ENCODE measurements around the gene RGS18. TPM values are rescaled to one million over a fixed set of nuclear protein-coding genes. Genes with fewer than 3 reads are reported as not detected.
"Not testable (repeated sequence)": the region's sequence is repeated elsewhere in the genome, so short reads cannot be mapped to it uniquely, and the experiment has no call there.

RGS18 gene
- total RNA-seq, 1 experiment from 2014 or later: 0.13 TPM

- H3K27me3 ChIP-seq (replicated peaks; ENCODE audit: insufficient read depth, low read depth, low read length, poor library complexity): no peaks in the 10 kb centered on the region
- H3K4me1 ChIP-seq (ENCODE audit: insufficient read depth, low read length, poor library complexity, severe bottlenecking): peaks cover 35% of the 10 kb centered on the region
- POLR2A ChIA-PET (ENCODE audit: low non-redundant PET): no interaction called here
- no peak overlapping the region for H3K4me3 ChIP-seq (ENCODE audit: low read depth, low read length, poor library complexity, severe bottlenecking)
- TSS peak; percentile 90 for BruUV-seq (replicated peaks)
- CTCF ChIA-PET: no interaction called here
- H3K36me3 ChIP-seq (ENCODE audit: insufficient read depth, low read length, poor library complexity, severe bottlenecking): no peaks in the 10 kb centered on the region
- DNase-seq (ENCODE audit: low spot score): peak; percentile 78
- intact Hi-C loops (cut with micrococcal nuclease; ENCODE audit: unreplicated experiment): loop anchor here (1.0 to 5.0 kb wide), 4 partner anchors 87 to 222 kb away; no protein-coding TSS in a partner anchor
- TF ChIP-seq EZH2 (IDR thresholded peaks at IDR 0.05; ENCODE audit: borderline replicate concordance, low read depth, low read length, poor library complexity, severe bottlenecking) (no peak), CTCF (conservative IDR thresholded peaks at IDR 0.05; ENCODE audit: low read depth, low read length) (no peak)
- H3K27ac ChIP-seq (ENCODE audit: low read depth, low read length, poor library complexity, severe bottlenecking): peak overlapping the region; percentile 85
- peaks cover 20% of the 10 kb centered on the region for H3K9me3 ChIP-seq (ENCODE audit: low read depth, low read length, poor library complexity, severe bottlenecking)
Measured at GRCh38 chr1:192224846-192225245, 66.6 kb downstream of the RGS18 start.

- Histone ChIP-seq H3K4me3 (ENCODE audit: low read depth, low read length, poor library complexity, severe bottlenecking) (no peak overlapping the region), H3K27ac (ENCODE audit: low read depth, low read length, poor library complexity, severe bottlenecking) (peak overlapping the region; percentile 85), H3K36me3 (ENCODE audit: insufficient read depth, low read length, poor library complexity, severe bottlenecking) (no peaks in the 10 kb centered on the region), H3K27me3 (replicated peaks; ENCODE audit: insufficient read depth, low read depth, low read length, poor library complexity) (no peaks in the 10 kb centered on the region), H3K4me1 (ENCODE audit: insufficient read depth, low read length, poor library complexity, severe bottlenecking) (peaks cover 35% of the 10 kb centered on the region), H3K9me3 (ENCODE audit: low read depth, low read length, poor library complexity, severe bottlenecking) (peaks cover 20% of the 10 kb centered on the region)
- TF ChIP-seq EZH2 (IDR thresholded peaks at IDR 0.05; ENCODE audit: borderline replicate concordance, low read depth, low read length, poor library complexity, severe bottlenecking) (no peak), CTCF (conservative IDR thresholded peaks at IDR 0.05; ENCODE audit: low read depth, low read length) (no peak)
- CTCF ChIA-PET: interaction anchor here (0.5 kb wide), 1 partner anchor 1067 kb away, joined by 3 read pairs; no protein-coding TSS in a partner anchor
- no TSS peak for BruUV-seq (replicated peaks)
- intact Hi-C loops (cut with micrococcal nuclease; ENCODE audit: unreplicated experiment): loop anchor here (1.0 to 5.0 kb wide), 4 partner anchors 87 to 222 kb away; no protein-coding TSS in a partner anchor
- POLR2A ChIA-PET (ENCODE audit: low non-redundant PET): no interaction called here
- DNase-seq (ENCODE audit: low spot score): peak; percentile 80
Measured at GRCh38 chr1:192225266-192225665, 67.0 kb downstream of the RGS18 start.

- Histone ChIP-seq H3K4me3 (ENCODE audit: low read depth, low read length, poor library complexity, severe bottlenecking) (no peak overlapping the region), H3K9me3 (ENCODE audit: low read depth, low read length, poor library complexity, severe bottlenecking) (peaks cover 19% of the 10 kb centered on the region), H3K27ac (ENCODE audit: low read depth, low read length, poor library complexity, severe bottlenecking) (peak overlapping the region; percentile 85), H3K4me1 (ENCODE audit: insufficient read depth, low read length, poor library complexity, severe bottlenecking) (peaks cover 35% of the 10 kb centered on the region), H3K36me3 (ENCODE audit: insufficient read depth, low read length, poor library complexity, severe bottlenecking) (no peaks in the 10 kb centered on the region), H3K27me3 (replicated peaks; ENCODE audit: insufficient read depth, low read depth, low read length, poor library complexity) (no peaks in the 10 kb centered on the region)
- BruUV-seq (replicated peaks): no TSS peak
- intact Hi-C loops (cut with micrococcal nuclease; ENCODE audit: unreplicated experiment): loop anchor here (1.0 to 5.0 kb wide), 4 partner anchors 87 to 222 kb away; no protein-coding TSS in a partner anchor
- no peak for TF ChIP-seq EZH2 (IDR thresholded peaks at IDR 0.05; ENCODE audit: borderline replicate concordance, low read depth, low read length, poor library complexity, severe bottlenecking)
- CTCF ChIA-PET: interaction anchor here (0.5 kb wide), 1 partner anchor 1067 kb away, joined by 3 read pairs; no protein-coding TSS in a partner anchor
- POLR2A ChIA-PET (ENCODE audit: low non-redundant PET): no interaction called here
- peak; percentile 96 for DNase-seq (ENCODE audit: low spot score)
Measured at GRCh38 chr1:192225703-192226102, 67.4 kb downstream of the RGS18 start.

- no peak overlapping the region for H3K4me3 ChIP-seq (ENCODE audit: low read depth, low read length, poor library complexity, severe bottlenecking)
- peaks cover 6% of the 10 kb centered on the region for H3K9me3 ChIP-seq (ENCODE audit: low read depth, low read length, poor library complexity, severe bottlenecking)
- BruUV-seq (replicated peaks): no TSS peak
- intact Hi-C loops (cut with micrococcal nuclease; ENCODE audit: unreplicated experiment): loop anchor here (5.0 kb wide), 3 partner anchors 85 to 220 kb away; no protein-coding TSS in a partner anchor
- H3K27me3 ChIP-seq (replicated peaks; ENCODE audit: insufficient read depth, low read depth, low read length, poor library complexity): no peaks in the 10 kb centered on the region
- no peak for DNase-seq (ENCODE audit: low spot score)
- H3K4me1 ChIP-seq (ENCODE audit: insufficient read depth, low read length, poor library complexity, severe bottlenecking): peaks cover 35% of the 10 kb centered on the region
- peak overlapping the region; percentile 85 for H3K27ac ChIP-seq (ENCODE audit: low read depth, low read length, poor library complexity, severe bottlenecking)
- ChIA-PET CTCF (no interaction called here), POLR2A (ENCODE audit: low non-redundant PET) (no interaction called here)
- H3K36me3 ChIP-seq (ENCODE audit: insufficient read depth, low read length, poor library complexity, severe bottlenecking): no peaks in the 10 kb centered on the region
- TF ChIP-seq EZH2 (IDR thresholded peaks at IDR 0.05; ENCODE audit: borderline replicate concordance, low read depth, low read length, poor library complexity, severe bottlenecking): no peak
- TF ChIP-seq CTCF (conservative IDR thresholded peaks at IDR 0.05; ENCODE audit: low read depth, low read length): no peak
Measured at GRCh38 chr1:192227330-192227729, 69.1 kb downstream of the RGS18 start.

GRCh38 chr1:192227980-192228379 is 69.7 kb downstream of the RGS18 start:
- H3K27me3 ChIP-seq (replicated peaks; ENCODE audit: insufficient read depth, low read depth, low read length, poor library complexity); H3K9me3 ChIP-seq (ENCODE audit: low read depth, low read length, poor library complexity, severe bottlenecking); CTCF ChIA-PET; H3K27ac ChIP-seq (ENCODE audit: low read depth, low read length, poor library complexity, severe bottlenecking); H3K36me3 ChIP-seq (ENCODE audit: insufficient read depth, low read length, poor library complexity, severe bottlenecking); POLR2A ChIA-PET (ENCODE audit: low non-redundant PET); H3K4me3 ChIP-seq (ENCODE audit: low read depth, low read length, poor library complexity, severe bottlenecking); BruUV-seq (replicated peaks); DNase-seq (ENCODE audit: low spot score): not testable (repeated sequence)
- intact Hi-C loops (cut with micrococcal nuclease; ENCODE audit: unreplicated experiment): loop anchor here (5.0 kb wide), 3 partner anchors 84 to 219 kb away; no protein-coding TSS in a partner anchor
- peaks cover 35% of the 10 kb centered on the region for H3K4me1 ChIP-seq (ENCODE audit: insufficient read depth, low read length, poor library complexity, severe bottlenecking)
